ENCODE data around the gene AKT1.
"Not testable (repeated sequence)": the region's sequence is repeated elsewhere in the genome, so short reads cannot be mapped to it uniquely, and the experiment has no call there.

AKT1 gene

DNA sequence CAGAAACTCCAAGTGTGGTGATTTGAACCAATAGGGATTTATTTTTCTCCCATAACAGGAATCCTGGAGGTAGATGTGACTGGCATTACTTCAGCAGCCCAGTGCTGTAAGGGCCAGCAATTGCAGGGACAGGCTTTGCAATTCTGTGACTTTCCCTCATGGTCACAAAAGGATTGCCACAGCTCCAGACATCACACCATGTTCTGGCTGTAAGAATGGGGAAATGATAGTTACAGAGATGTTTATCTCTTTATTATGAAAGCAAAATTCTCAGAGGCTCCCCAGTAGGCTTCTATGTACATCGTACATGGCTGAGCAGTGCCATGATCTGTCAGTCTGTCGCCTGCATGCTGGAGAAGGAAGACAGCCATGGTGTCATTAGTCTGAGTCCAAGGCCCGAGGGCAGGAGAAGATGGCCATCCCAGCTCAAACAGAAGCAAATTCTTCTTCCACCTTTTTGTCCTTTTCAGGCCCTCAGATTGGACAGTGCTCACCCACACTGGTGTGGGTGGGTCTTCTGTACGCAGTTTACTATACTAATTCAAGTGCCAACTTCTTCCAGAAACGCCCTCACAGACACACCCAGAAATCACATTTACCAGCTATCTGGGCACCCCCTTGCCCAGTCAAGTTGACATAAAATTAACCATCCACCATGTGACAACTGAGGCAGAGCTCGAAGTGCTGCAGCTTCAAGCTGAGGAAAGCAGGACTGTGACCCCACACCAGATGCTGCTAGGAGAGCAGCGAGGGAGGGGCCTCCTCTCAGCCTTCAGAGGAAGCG lies 22.6 kb upstream of the AKT1 start:
- DNase-seq: no peak

DNA sequence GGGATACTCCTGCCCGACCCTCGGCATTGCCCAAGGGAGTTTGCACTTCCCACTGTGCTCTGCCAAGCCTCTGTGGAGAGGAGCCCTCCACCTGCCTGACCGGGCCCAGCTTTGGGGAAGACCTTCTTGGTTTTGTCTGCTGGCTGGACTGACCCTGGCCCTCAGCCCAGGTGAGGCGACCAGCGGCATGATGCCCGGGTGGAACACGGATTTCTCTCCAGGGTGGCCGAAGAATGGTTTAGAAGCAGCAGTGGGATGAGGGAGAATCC lies 21.0 kb upstream of the AKT1 start:
- no peak for DNase-seq

- not testable (repeated sequence) for DNase-seq
Observed at GRCh38 chr14:104814701-104815100, 19.2 kb upstream of the AKT1 start.

GRCh38 chr14:104813286-104813685 lies 17.7 kb upstream of the AKT1 start:
- DNase-seq: no peak

- DNase-seq: no peak
Observed at GRCh38 chr14:104810316-104810715, 14.8 kb upstream of the AKT1 start.

GRCh38 chr14:104808456-104808855 lies 12.9 kb upstream of the AKT1 start:
- no peak for DNase-seq

GRCh38 chr14:104806625-104807465 lies 11.3 kb upstream of the AKT1 start:
- no peak for DNase-seq

GRCh38 chr14:104805941-104806624 lies 10.5 kb upstream of the AKT1 start:
- no peak for DNase-seq

- no peak for DNase-seq
Observed at GRCh38 chr14:104805326-104805678, 9.8 kb upstream of the AKT1 start.

DNA sequence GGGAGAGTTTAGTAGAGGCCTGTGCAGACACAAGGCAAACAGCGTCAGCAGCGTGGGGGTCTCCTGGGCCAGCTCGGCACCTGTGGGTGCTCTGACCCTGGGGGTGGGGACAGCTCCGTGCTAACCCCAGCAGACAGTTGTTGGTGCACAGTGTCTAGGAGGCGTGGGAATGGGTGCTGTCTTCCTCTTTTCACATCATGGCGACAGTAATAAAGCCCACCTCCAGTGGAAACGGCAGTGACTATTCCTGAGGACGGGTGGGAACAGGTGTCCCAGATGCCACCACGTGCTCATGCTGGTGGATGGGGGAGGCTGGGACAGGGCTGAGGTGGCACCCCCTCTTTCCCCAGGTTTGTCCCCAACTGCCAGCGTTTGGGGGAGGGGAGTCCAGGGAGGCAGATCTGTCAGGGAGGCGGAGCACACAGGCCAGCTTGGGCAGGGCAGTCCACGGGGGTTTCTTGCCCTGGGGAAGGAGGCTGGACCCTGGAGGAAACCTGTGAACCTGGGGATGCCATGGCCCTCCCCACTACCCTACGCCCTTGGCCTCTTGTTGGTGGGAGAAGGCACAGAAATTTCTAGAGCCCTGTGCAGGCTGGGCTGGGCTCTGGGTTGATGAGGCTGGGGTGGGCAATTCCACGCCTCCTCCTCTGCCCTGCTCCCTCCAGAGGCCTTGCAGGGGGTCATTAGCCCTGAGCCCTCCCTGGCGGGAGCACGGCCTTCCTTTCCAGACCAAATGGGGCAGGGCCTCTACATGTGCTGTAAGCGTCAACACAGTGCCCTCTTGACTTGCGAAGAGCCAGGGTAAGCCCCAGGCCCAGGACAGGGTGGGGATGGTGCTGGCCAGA lies 9.2 kb upstream of the AKT1 start:
- no peak for DNase-seq

DNA sequence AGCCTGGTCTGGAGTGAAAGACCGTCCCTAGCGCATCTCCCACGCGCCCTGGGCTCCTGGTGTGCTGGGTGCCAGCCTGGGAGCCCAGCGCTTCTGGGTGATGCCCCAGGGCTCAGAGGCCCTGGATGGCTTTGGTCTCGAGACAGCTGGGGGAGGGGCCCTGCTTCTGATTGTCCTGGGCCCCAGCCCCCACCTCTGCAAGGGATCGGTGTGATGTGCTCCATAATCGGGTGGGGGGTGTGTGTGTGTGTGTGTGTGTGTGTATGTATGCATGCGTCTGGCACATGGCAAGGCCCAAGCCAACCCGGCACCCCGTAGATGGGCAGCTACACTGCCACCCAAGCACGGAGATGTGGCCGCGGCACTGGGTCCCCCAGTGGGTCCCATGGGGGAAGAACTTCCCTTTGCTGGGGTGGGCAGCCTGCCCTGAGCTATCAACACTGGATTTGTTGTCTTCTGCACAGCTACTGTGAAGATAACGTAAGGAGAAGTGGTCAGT lies 8.4 kb upstream of the AKT1 start:
- DNase-seq: no peak

DNA sequence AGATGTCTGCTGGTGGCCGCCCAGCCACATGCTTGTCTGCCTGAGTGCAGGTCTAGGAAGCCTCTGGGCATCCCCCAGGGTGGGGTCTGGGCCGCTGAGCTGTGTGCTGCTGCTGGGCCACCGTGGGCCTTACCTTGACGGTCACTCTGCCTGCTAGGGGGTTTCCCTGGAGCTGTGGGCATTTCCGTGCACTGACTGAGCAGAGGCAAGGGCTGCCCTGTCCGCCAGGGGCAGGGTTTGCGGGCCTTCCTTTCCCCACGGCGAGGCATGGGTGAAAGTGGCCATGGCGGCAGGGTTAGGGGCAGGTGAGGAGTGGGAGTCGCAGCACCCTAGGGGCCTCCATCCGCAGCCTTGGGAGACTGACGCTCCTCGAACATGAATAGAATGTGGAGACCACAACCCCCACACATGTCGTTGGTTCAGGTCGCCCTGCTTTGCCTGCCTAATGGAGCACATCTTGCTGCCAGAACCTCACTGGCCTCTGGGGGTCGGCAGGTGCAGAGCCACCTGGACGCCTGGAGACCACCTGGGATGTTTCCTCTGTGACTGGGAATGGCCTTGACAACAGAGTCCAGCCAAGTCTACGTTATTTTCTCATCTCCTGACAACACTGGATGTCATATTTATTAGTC lies 7.8 kb upstream of the AKT1 start:
- no peak for DNase-seq

DNA sequence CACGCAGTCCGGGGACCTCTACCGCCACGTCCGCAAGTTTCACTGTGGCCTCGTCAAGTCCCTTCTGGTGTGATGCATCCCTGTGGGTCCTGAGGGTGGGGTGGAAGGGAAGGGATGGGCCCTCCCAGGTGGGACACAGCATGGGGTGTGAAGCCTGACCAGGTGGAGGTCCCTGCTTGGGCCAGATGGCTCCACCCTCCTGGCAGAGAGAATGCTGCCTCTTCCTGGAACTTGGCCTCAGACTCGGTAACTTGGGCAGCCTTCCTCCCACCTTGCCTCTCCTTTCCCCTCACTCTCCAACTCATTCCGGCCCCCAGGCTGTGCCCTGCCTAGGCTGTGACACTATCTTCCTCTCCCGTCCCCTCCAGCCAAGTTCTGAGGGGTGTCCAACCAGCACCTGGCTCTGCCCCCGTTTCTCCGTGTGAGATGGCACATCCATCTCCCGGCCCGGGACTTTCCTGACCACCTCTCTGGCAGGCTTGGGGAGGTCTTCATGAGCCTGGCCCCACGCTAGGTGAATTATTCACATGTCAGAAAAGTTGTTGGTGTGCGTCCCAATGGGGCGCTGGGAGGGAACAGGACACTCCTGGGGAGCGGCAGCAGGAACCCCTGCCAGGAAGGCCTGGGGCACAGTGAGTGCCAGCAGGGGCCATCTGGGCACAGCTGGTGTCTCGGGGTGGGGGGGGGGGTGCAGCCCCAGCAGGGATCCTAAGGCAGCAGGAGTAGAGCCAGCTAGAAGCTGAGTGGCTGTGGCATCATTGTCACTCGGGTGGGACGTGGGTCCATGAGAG lies 7.0 kb upstream of the AKT1 start:
- no peak for DNase-seq

DNA sequence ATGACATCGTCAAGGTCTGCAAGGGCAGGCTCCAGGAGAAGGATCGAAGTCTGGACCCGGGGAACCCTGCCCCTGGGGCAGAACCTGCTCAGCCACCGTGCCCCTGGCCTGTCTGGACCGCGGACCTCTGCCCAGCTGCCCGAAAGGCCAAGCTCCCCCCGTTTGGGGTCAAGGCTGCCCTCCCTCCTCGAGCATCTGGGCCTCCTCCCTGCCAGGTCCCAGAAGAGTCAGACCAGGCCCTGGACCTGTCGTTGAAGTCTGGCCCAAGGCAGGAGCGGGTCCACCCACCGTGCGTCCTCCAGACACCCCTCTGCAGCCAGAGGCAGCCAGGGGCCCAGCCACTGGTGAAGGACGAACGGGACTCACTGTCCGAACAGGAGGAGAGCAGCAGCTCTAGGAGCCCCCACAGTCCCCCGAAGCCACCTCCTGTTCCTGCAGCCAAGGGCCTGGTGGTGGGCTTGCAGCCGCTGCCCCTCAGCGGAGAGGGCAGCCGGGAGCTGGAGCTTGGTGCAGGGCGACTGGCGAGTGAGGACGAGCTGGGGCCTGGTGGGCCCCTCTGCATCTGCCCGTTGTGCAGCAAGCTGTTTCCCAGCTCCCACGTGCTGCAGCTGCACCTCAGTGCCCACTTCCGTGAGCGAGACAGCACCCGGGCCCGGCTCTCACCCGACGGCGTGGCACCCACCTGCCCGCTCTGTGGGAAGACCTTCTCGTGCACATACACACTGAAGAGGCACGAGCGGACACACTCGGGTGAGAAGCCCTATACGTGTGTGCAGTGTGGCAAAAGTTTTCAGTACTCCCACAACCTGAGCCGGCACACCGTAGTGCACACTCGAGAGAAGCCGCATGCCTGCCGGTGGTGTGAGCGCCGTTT lies 6.2 kb upstream of the AKT1 start:
- DNase-seq: no peak

DNA sequence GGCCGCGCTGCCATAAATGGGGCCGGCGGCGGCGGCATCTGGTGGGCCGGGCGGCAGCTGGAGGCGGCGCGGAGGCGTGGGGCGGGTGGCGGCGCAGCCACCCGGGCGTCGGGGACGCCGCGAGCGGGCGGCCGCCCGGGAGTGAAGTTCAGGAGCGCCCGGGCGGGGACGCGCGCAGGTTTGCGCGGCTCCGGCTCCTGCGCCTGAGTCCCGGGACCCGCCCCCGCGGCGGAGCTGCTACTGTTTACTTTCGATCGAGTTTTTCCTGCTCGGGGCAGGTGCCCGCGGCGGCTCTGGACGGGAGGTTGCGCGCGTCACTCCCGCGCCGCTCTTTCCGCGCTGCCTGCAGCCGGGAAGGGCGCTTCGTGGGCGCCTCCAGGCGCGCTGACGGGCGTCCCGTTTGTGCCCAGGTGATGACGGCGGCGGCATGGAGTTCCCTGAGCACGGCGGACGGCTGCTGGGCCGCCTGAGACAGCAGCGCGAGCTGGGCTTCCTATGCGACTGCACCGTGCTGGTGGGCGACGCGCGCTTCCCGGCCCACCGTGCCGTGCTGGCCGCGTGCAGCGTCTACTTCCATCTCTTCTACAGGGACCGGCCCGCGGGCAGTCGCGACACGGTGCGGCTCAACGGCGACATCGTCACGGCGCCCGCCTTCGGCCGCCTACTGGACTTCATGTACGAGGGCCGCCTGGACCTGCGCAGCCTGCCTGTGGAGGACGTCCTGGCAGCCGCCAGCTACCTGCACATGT lies 5.4 kb upstream of the AKT1 start, which contains the start of gene ZBTB42:
TSS of gene ZBTB42 (plus strand) at position 331 of the 749 bp plus-strand sequence. CDS start at position 428, 97 bp downstream.
- DNase-seq: peak; percentile 51

DNA sequence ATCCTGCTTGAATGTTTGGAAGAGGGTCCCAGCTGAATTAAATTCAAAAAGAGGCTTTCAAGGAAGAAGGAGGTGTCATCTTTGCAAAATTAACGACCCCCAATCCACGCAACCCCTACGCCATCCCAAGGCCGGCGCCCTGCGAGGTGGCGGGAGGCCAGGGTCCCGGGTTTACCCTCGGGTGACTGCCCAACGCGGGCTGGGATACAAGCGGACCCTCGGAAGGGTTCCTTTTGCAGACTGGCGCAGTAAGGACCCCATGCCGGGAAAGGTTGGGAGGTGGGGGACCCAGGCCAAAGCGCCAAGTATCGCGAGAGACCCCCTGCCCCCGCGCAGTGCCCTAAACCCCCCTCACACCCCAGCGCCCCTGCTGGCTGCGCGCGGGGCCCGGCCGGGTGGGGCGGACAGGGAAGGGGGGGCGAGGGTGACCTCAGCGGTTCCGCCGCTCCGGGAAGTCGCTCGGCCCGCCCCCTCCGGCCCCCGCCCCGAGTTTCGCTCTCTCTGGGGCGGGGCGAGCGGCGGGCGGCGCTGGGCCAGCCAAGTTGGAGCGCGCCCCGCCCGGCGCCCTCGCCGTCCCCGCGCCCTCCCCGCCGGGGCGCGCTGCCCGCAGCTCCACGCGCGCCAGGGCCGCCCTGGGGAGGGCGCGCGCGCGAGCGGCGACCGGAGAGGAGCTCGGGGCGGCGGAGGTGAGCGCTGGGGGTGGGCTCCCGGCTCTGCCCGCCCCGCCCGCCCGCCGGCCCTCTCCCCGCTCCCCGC lies 4.6 kb upstream of the AKT1 start:
- peak; percentile 61 for DNase-seq

DNA sequence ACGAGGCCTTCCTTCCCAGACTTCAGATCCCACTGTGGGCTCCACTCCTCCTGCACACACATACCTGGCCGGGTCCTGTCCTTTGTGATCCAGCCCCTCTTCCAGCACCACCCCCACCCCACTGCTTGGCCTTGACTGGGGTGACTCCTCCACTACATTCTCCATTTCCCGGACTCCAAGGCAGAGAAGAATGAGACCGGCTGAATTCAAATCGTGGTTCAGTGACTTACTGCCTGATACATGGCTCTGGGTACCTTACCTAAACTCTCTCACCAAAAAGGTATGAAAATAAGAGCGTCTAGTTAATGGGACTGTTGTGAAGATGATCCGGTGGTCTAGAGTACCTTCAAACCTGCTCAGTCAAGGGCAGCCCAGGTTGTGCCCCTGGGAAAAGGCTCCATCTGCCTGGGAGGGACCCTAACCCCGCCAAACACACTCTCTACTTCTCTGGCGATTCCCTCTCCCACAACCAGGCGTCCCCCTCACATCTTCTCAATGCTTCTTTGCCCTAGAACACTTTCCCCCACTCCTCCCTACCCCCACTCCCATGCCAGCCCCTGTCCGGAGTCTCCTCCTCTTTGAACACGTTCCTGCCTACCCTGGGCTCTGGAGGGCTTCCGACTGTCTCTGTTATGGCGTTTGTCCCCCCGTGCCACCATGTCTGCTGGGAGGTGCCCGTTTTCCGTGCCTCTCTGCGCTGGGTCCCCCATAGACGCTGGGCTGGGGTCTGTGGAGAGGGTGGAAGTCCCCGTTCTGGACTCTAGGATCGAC lies 3.9 kb upstream of the AKT1 start:
- DNase-seq: no peak

Data from NCI-H774 (cell line).